GM18858 (cell line): ENCODE data around the gene CLEC1A.

Experiments used
- ATAC-seq: cut with Tn5 transposase; IDR thresholded peaks from one replicate; pipeline ENCODE4 v1.9.1; 2021; ENCODE audit not compliant: unreplicated experiment

CLEC1A gene, protein sequence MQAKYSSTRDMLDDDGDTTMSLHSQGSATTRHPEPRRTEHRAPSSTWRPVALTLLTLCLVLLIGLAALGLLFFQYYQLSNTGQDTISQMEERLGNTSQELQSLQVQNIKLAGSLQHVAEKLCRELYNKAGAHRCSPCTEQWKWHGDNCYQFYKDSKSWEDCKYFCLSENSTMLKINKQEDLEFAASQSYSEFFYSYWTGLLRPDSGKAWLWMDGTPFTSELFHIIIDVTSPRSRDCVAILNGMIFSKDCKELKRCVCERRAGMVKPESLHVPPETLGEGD

DNA sequence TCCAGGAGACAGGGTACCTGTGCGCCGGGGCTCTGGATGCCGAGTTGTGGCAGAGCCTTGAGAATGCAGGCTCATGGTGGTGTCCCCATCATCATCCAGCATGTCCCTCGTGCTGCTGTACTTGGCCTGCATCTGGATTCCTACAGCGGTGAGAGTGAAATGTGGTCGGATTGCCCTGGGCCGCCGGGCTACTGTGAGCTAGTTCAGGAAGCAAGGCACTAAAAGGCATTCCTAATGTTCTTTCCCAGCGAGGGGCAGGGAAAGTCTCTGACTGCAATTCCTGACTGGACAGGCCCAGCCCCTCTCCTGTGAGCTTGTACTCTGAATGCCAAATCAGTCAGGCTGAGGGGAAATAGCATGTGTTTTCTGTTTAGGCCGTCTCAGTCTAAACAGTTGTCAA, at the start of gene CLEC1A:
TSS of gene CLEC1A (minus strand) at position 195 of the 400 bp plus-strand sequence. CDS start at position 132, 63 bp downstream.
- ATAC-seq: no peak

DNA sequence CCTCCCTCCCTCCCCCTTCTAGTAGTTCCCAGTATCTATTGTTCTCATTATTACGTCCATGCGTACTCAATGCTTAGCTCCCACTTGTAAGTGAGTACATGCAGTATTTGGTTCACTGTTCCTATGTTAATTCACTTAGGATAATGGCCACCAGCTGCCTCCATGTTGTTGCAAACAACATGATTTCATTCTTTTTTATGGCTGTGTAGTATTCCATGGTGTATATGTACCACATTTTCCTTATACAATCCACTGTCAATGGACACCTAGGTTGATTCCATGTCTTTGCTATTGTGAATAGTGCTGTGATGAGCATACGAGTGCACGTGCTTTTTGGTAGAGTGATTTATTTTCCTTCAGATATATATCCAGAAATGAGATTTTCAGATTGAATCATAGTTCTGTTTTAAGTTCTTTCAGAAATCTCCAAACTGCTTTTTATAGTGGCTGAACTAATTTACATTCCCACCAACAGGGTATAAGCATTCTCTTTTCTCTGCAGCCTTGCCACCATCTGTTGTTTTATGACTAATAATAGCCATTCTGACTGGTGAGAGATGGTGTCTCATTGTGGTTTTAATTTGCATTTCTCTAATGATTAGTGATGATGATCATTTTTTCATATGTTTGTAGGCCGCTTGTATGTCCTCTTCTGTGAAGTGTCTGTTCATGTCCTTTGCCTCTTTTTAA, 49.1 kb upstream of the CLEC1A start:
- ATAC-seq: peak; percentile 79

DNA sequence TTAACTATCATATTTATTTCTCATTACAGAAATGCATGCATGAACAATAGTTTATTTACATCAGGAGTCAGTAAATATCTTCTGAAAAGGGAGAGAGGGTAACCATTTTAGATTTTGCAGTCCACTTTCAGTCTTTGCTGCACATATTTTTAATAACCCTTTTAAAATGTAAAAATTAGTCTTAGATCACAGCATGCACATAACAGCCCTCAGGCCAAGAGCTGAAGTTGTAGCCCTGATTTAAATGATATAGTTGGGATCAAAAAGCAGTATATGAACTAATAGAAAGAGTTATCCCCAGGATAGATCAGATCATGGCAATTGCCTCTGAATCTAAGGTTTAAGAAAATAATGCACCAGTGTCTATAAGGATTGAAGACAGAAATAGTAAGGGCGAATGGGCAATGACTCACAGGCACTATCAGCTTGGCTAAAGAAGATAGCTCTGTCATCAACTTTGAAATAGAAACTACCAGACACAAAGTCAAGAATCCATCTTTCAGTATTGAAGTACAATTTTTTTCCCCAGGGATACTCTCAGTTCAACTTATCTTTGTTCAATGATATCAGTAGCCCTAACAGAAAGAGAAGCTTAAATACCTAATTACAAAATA, 44.3 kb upstream of the CLEC1A start:
- ATAC-seq: no peak

DNA sequence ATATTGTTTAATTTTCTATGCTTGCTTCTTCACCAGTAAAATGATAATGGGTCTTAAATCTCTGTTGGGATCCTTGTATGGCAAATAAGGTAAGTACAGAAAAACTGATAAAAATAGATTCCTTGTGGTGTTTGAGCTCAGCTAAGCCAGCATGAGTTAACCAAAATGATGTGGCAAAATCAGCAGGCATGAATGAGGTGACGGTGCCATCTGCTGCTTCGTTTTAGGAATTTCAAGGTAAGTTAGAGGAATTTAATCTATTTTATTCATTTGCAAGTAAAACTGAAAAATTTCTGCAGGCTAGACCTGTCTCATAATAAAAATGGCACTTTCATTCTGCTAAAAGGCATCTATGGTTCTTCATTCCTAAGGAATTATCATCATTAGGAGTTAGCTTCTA, 41.2 kb upstream of the CLEC1A start:
- ATAC-seq: no peak

DNA sequence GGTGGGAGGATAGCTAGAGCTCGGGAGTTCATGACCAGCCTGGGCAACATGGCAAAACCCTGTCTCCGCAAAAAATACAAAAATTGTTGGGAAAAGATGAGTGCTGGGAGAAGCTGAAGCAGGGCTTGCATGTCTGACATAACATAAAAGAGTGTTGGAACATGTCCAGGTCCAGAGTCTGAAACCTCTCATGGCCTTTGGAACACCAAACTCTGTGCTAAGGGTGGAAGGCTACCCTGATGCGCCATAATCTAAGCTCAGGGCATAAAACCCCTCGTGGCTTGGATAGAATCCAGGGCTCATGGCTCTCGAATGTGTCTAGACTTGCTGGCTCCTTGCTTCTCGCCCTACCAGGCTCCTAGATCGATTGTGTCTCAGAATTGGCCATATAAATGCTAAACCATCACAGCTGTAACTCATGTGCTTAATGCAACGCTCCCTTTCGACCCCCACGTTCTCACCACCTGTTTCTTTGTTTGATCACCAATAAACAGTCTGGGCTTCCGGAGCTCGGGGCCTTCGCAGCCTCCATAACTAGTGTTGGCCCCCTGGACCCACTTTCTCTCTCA, 37.9 kb upstream of the CLEC1A start:
- no peak for ATAC-seq

DNA sequence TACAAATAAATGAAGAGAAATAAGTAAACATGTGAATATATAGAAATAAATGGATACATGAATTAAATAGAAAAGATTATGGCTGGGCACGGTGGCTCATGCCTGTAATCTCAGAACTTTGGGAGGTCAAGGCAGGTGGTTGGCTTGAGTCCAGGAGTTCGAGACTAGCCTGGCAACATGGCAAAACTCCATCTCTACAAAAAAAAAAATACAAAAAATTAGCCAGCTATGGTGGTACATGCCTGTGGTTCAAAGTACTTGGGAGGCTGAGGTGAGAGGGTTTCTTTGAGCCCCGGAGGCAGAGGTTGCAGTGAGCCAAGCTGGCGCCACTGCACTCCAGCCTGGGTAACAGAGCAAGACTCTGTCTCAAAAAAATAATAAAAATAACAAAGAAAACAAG, 36.3 kb upstream of the CLEC1A start:
- ATAC-seq: no peak

DNA sequence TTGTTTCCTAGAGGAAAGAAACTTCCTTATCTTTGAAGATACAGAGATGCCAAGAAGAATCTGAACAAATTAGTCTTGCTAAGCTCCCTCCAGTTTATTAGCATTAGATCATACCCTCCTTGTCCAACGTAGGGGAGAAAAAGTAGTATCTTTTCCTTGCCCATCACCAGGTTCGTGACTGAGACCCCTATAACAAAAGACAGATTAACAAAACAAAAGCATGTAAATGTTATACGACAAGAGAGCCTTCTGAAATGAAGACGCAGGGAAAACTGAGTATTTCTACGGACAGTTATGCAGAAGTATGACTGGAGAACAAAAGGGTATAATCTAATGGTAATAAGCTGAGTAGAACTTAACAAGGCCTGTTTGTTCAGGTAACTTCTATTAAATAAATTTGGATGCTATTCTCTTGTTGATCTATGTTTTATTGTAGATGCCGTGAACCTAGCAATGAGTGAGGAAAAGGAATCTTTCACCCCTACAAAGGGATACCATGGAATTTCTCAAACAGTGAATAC, 34.1 kb upstream of the CLEC1A start:
- no peak for ATAC-seq

DNA sequence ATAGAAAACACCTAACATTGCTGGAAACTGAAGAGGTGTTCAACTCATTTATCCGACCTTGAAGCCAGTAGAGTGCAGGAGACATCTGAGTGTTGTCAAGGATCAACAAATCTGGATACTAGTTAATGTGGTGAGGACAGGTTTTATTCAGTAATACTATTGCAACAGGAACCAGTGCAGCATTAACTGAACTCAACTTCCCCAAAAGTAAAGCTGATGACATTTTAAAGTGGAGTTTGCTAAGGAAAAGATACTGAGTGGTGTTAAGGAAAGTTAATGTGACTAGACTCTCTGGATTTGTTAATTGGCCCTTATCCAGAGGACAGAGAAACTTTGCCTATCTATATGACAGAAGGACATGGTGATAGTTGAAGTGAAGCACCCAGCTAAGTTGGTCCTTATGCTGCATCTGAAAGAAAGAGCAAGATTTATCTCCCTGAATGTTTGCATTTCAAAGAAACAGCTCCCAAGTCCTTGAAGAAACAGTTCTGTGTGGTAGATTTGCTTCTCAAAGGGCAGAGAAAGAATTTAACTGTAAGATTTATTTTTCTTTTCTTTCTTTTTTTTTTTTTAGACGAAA, 32.4 kb upstream of the CLEC1A start:
- ATAC-seq: no peak

DNA sequence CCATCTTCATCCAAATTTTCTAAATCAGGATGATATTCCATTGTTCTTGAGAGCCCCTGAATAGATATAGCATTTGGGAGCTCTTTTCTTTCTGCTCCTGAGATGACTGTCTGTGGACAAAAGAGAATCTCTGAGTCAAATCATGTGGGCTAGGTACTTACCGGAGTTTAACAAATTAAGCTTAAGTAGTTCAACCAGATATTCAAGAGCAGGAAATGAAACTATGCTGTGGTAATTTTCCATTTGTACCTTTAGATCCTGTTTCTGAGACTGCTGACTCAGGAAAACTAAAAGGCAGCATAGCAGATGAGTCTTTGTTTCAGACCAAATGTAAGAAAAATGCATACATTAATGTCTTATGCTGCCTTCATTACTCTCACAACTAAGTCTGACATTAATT, 31.3 kb upstream of the CLEC1A start, which contains the start of gene CLEC7A:
TSS of gene CLEC7A (minus strand) at position 158 of the 400 bp plus-strand sequence. CDS start at position 41, 117 bp downstream.
- ATAC-seq: peak; percentile 92

DNA sequence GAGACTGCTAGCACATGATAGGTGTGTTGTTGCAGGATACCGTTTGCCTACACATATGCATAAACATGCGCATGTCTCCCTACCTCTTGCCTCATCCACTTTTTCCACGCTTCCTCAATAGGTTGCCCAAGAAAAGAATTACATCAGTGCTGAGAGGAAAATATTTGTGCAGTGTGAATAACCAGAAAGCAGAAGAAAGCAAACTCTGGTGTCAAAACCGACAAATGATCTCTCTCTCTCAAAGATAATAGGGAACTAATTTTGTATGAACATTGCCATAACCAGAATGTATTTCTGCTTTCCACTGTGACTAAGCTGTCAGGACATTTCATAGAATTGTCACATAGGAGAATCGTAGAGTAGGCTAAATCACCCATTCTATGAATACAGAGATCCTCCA, 29.9 kb upstream of the CLEC1A start:
- no peak for ATAC-seq

DNA sequence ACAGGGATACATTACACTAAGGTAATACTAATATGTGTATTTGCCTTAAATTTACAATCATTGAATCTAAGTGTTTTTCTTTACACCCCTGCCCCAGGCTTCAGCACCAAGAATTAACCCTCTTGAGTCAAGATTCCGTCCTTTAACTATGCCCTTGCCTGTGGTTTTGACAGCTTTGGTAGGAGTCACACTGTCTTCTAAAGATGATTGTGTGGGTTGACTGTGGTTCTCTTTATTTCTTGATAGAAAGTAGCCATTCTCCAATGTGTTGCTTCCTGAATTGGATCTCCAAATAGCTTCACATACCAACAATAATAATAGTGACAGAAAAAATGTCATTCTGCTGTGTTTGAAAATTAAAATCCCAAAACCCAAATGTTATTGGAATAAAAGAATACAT, 27.6 kb upstream of the CLEC1A start:
- ATAC-seq: no peak

DNA sequence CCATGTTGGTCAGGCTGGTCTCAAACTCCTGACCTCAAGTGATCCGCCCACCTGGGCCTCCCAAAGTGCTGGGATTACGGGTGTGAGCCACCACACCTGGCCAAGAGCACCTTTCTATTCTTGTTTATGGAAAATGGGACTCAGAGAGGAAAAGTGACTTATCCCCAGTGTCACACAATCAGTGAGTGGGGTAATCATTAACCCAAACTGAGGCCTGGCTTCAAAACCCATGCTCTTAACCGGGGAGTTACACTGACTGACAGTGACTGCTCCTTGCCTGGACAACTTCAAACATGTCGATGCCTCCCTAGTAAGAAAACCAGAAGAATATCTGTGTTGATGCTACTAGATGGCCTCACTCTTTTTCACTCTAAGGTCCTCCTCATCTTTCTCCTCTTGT, 23.9 kb upstream of the CLEC1A start:
- ATAC-seq: no peak

DNA sequence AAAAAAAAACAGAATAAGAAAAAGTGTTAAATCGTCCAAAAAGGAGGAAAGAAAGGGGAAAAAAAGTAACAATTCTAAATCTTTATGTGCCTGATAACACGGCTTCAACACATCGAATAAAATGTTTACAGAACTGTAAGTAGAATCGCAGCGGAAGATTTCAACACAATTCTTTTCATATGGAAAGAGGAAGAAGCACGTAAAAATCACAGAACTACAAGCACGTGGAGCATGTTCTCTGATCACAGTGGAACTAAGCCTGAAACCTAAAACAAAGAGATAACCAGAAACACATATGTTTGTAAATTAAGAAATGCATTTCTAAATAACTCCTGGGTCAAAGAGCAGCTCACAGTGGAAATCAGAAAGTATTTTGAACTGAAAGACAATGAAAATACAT, 22.5 kb upstream of the CLEC1A start:
- no peak for ATAC-seq

DNA sequence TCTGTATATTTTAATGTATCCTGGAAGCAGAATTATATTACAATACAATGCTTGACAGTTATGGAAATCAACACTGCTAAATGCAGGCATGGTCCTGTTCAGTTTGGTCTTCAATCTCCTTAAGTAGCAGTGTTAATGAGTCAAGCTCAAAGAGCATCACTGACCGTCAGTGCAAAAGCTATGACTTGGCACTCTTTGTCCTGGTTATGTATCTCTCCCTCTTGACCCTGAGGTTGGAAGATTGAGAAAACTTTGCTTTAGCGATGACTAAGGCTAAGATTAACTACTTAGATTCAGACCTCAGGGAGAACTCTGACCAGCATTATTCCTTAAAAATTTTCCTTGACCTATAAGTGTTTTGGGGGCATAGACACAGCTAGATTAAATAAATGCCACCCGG, 20.3 kb upstream of the CLEC1A start:
- ATAC-seq: no peak

DNA sequence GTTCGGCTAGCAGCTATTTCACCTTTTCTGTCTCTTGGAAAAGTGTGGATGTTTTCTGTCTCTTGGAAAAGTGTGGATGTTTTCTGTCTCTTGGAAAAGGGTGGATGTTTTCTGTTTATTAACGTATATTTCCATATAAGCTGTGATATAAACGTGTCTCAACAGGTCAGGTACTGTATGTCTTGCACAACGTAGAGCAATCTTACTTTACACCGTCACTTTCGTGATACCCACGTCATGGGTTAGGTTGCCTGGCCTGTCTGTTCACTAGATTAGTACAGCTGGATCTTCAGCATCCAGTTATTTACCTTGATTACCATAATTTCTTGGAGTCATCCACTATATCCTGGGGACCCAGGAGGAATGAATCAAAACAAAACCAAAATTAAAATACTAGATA, 17.1 kb upstream of the CLEC1A start:
- ATAC-seq: no peak

DNA sequence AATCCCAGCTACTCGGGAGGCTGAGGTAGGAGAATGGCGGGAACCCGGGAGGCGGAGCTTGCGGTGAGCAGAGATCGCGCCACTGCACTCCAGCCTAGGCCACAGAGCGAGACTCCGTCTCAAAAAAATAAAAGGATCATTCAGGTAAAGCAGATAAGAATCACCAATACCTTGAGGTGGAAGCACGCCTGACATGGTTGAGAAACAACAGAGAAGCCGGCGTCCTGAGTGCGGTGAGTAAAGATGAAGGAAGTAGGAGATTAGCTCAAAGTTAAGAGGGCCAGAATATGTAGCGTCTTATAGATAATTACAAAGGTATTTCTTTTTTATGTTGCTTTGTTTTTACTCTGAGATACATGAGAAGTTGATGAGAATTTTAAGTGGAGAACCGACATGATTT, 16.5 kb upstream of the CLEC1A start:
- no peak for ATAC-seq

DNA sequence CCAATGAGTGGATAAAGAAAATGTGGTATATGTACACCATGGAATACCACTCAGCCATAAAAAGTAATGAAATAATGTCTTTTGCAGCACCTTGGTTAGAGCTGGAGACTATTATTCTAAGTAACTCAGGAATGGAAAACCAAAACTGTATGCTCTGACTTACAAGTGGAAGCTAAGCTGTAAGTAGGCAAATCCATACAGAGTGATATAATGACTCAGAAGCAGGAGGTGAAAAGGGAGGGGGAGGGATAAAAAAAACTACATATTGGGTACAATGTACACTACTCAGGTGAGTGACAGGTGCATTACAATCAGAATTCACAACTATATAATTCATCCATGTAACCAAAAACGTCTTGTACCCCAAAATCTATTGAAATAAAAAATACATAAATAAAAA, 15.1 kb upstream of the CLEC1A start:
- no peak for ATAC-seq

DNA sequence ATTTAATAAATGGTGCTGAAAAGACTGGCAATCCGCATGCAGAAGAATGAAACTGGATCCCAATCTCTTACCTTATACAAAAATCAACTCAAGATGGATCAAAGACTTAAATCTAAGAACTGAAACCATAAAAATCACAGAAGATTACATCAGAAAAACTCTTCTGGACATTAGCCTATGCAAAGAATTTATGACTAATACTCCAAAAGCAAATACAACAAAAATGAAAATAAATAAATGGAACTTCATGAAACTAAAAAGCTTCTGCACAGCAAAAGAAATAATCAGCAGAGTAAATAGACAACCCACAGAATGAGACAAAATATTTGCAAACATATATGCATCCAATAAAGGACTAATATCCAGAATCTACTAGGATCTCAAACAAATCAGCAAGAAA, 14.3 kb upstream of the CLEC1A start:
- ATAC-seq: no peak

DNA sequence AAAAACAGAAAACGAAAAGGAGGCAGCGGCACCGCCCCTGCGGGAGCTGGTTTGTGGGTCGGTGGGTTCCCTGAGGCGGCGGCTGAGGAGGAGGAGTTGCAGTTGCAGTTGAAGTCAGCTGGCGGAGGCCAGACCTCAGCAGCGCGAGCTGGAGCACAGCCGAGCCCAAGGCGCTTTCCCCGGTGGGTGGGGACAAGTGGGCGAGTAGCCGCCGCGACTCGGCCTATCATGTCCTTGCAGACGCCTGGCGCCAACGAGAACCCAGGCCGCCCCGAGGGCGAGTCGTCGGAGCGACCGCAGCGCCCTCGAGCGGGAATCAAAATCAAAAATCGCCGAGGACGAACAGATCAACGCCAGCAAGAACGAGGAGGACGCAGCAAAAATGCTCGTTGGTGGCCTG, 12.7 kb upstream of the CLEC1A start:
- ATAC-seq: no peak

DNA sequence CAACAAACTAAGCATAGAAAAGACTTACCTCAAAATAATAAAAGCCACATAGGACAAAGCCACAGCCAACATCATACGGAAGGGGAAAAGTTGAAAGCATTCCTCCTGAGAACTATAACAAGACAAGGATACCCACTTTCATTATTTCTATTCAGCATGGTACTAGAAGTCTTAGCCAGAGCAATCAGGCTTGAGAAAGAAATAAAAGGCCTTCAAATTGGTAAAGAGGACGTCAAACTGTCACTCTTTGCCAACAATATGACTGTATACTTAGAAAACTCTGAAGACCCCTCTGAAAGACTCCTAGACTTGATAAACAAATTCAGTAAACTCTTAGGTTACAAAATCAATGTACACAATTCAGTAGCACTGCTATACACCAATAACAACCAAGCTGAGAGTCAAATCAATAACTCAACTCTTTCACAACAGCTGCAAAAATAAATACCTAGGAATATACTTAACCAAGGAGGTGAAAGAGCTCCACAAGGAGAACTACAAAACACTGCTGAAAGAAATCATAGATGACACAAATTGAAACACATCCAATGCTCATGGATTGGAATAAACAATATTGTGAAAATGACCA, 11.6 kb upstream of the CLEC1A start:
- no peak for ATAC-seq

DNA sequence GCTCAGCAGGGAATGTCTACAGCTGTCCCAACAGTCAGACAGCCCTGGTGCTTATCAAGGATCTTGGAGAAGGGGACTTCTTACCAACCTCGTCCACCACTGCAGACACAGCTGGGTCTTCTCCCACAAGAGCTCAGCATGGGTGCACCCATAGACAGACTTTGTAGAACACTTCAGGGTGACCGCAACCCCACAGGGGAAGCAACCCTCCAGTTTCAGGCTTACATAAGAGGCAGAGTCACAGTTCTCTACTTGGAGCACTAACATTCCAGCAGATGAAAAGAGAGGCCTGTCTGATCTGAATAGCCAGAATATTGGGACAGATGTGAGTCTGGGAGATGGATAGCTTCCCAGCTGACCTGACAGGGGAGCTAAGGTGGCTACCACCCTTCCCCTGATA, 3.5 kb upstream of the CLEC1A start:
- ATAC-seq: no peak
